GM18873 (cell line): ENCODE data around the gene PPP1R13B.
"Not testable (repeated sequence)": the region's sequence is repeated elsewhere in the genome, so short reads cannot be mapped to it uniquely, and the experiment has no call there.

Experiments used
- ATAC-seq: cut with Tn5 transposase; IDR thresholded peaks from one replicate; pipeline ENCODE4 v1.9.1; 2021; ENCODE audit warnings: mild to moderate bottlenecking, moderate library complexity, moderate number of reproducible peaks; ENCODE audit not compliant: unreplicated experiment, low FRiP score

The PPP1R13B gene

GRCh38 chr14:103802356-103802755 lies 45.0 kb downstream of the PPP1R13B start:
- ATAC-seq = no peak

GRCh38 chr14:103801459-103801858 lies 45.9 kb downstream of the PPP1R13B start:
- ATAC-seq = no peak

GRCh38 chr14:103793192-103793591 lies 54.2 kb downstream of the PPP1R13B start:
- not testable (repeated sequence) for ATAC-seq

GRCh38 chr14:103788086-103788485 lies 59.3 kb downstream of the PPP1R13B start:
- no peak for ATAC-seq

GRCh38 chr14:103782376-103782775 lies 65.0 kb downstream of the PPP1R13B start:
- ATAC-seq = no peak

GRCh38 chr14:103776319-103776718 lies 71.1 kb downstream of the PPP1R13B start:
- ATAC-seq = not testable (repeated sequence)

- no peak for ATAC-seq
These were observed 71.9 kb downstream of the PPP1R13B start for GRCh38 chr14:103775506-103775905.

GRCh38 chr14:103773521-103773920 lies 73.9 kb downstream of the PPP1R13B start:
- no peak for ATAC-seq

- ATAC-seq = no peak
These were observed 75.2 kb downstream of the PPP1R13B start for GRCh38 chr14:103772078-103772712.

- ATAC-seq = no peak
These were observed 76.5 kb downstream of the PPP1R13B start for GRCh38 chr14:103770902-103771301.

- ATAC-seq = no peak
These were observed 76.9 kb downstream of the PPP1R13B start for GRCh38 chr14:103770500-103770899.

GRCh38 chr14:103767336-103767894 lies 80.0 kb downstream of the PPP1R13B start:
- no peak for ATAC-seq

GRCh38 chr14:103765526-103765925 lies 81.8 kb downstream of the PPP1R13B start:
- ATAC-seq = no peak

GRCh38 chr14:103763730-103764488 lies 83.5 kb downstream of the PPP1R13B start:
- ATAC-seq = no peak

- ATAC-seq = no peak
These were observed 84.8 kb downstream of the PPP1R13B start for GRCh38 chr14:103762541-103762940.

- ATAC-seq = no peak
These were observed 85.3 kb downstream of the PPP1R13B start for GRCh38 chr14:103762036-103762435.

- no peak for ATAC-seq
These were observed 89.2 kb downstream of the PPP1R13B start for GRCh38 chr14:103758059-103758776.

- ATAC-seq = no peak
These were observed 92.3 kb downstream of the PPP1R13B start for GRCh38 chr14:103755060-103755459.

- no peak for ATAC-seq
These were observed 93.6 kb downstream of the PPP1R13B start for GRCh38 chr14:103753774-103754173.

- ATAC-seq = no peak
These were observed 97.5 kb downstream of the PPP1R13B start for GRCh38 chr14:103749860-103750259.

- ATAC-seq = no peak
These were observed 97.9 kb downstream of the PPP1R13B start for GRCh38 chr14:103749452-103749851.
